ENCODE measurements around the gene LRBA. TPM values are rescaled to one million over a fixed set of nuclear protein-coding genes. Genes with fewer than 3 reads are reported as not detected.

LRBA gene
- total RNA-seq, 2 donors from 2014 or later, result 50.1 to 59.9 TPM

- WGBS, 2 donors, result 73 to 84% methylated on average over 4 of the region's 4 CpGs
- intact Hi-C loops (cut with DNase I), result no loop called here
- TF ChIP-seq CTCF (IDR thresholded peaks at IDR 0.05), result no peak
- no peak for TF ChIP-seq POLR2A (IDR thresholded peaks at IDR 0.05)
- H3K4me1 ChIP-seq, result no peaks in the 10 kb centered on the region
- DNase-seq (no peak), ATAC-seq (no peak)
- H3K27me3 ChIP-seq, result no peaks in the 10 kb centered on the region
- H3K36me3 ChIP-seq (replicated peaks in 1 of 2; ENCODE audit: insufficient read depth in 1 of 2, low read depth in 2 of 2), result no peaks in the 10 kb centered on the region
- no peak overlapping the region for H3K4me3 ChIP-seq
- H3K27ac ChIP-seq, result no peak overlapping the region
- H3K9me3 ChIP-seq, result no peaks in the 10 kb centered on the region
These were observed 640.1 kb downstream of the LRBA start for GRCh38 chr4:150375025-150375424.

GRCh38 chr4:150371869-150372268 is 643.2 kb downstream of the LRBA start:
- H3K4me1 ChIP-seq, result no peaks in the 10 kb centered on the region
- no peak for TF ChIP-seq CTCF (IDR thresholded peaks at IDR 0.05)
- TF ChIP-seq POLR2A (IDR thresholded peaks at IDR 0.05), result no peak
- no peak overlapping the region for H3K4me3 ChIP-seq
- intact Hi-C loops (cut with DNase I), result no loop called here
- no peaks in the 10 kb centered on the region for H3K9me3 ChIP-seq
- 95 to 96% methylated on average over 1 of the region's 1 CpG for WGBS, 2 donors
- no peaks in the 10 kb centered on the region for H3K36me3 ChIP-seq (replicated peaks in 1 of 2; ENCODE audit: insufficient read depth in 1 of 2, low read depth in 2 of 2)
- no peak overlapping the region for H3K27ac ChIP-seq
- DNase-seq (no peak), ATAC-seq (no peak)
- H3K27me3 ChIP-seq, result no peaks in the 10 kb centered on the region

GRCh38 chr4:150369434-150370380 is 645.4 kb downstream of the LRBA start:
- no peak for TF ChIP-seq POLR2A (IDR thresholded peaks at IDR 0.05)
- TF ChIP-seq CTCF (IDR thresholded peaks at IDR 0.05), result no peak
- H3K4me3 ChIP-seq, result no peak overlapping the region
- H3K27me3 ChIP-seq, result no peaks in the 10 kb centered on the region
- no peak overlapping the region for H3K27ac ChIP-seq
- no peaks in the 10 kb centered on the region for H3K9me3 ChIP-seq
- ATAC-seq (no peak), DNase-seq (no peak)
- intact Hi-C loops (cut with DNase I), result no loop called here
- H3K4me1 ChIP-seq, result no peaks in the 10 kb centered on the region
- 84 to 88% methylated on average over 3 of the region's 3 CpGs for WGBS, 2 donors
- no peaks in the 10 kb centered on the region for H3K36me3 ChIP-seq (replicated peaks in 1 of 2; ENCODE audit: insufficient read depth in 1 of 2, low read depth in 2 of 2)

- DNase-seq, result no peak
- no peak for TF ChIP-seq POLR2A (IDR thresholded peaks at IDR 0.05)
- no peak for TF ChIP-seq CTCF (IDR thresholded peaks at IDR 0.05)
- Histone ChIP-seq H3K27me3 (no peaks in the 10 kb centered on the region), H3K4me1 (no peaks in the 10 kb centered on the region), H3K36me3 (replicated peaks in 1 of 2; ENCODE audit: insufficient read depth in 1 of 2, low read depth in 2 of 2) (no peaks in the 10 kb centered on the region), H3K27ac (no peak overlapping the region), H3K9me3 (no peaks in the 10 kb centered on the region), H3K4me3 (no peak overlapping the region)
- no peak for ATAC-seq
- intact Hi-C loops (cut with DNase I), result no loop called here
These were observed 646.4 kb downstream of the LRBA start for GRCh38 chr4:150368667-150369066.

- Histone ChIP-seq H3K4me1 (no peaks in the 10 kb centered on the region), H3K36me3 (replicated peaks in 1 of 2; ENCODE audit: insufficient read depth in 1 of 2, low read depth in 2 of 2) (no peaks in the 10 kb centered on the region), H3K4me3 (no peak overlapping the region), H3K27me3 (no peaks in the 10 kb centered on the region), H3K9me3 (no peaks in the 10 kb centered on the region), H3K27ac (no peak overlapping the region)
- DNase-seq, result no peak
- no peak for ATAC-seq
- 72 to 87% methylated on average over 4 of the region's 4 CpGs for WGBS, 2 donors
- intact Hi-C loops (cut with DNase I), result no loop called here
- TF ChIP-seq CTCF (IDR thresholded peaks at IDR 0.05) (no peak), POLR2A (IDR thresholded peaks at IDR 0.05) (no peak)
These were observed 647.8 kb downstream of the LRBA start for GRCh38 chr4:150367326-150367725.

Measured in body of pancreas (tissue), 4 donors.